GM12891 (cell line): Measurements from ENCODE around the gene MSL1.

Experiments
- PAX5 ChIP-seq: IDR thresholded peaks from 2 replicates; pipeline ENCODE4 v1.6.1; 2011; ENCODE audit warnings: low read length, moderate library complexity, mild to moderate bottlenecking; ENCODE audit not compliant: insufficient read depth, severe bottlenecking
- POLR2A ChIP-seq: IDR thresholded peaks from 2 replicates; pipeline ENCODE4 v1.6.1; 2011; ENCODE audit warnings: low read depth, low read length, control low read depth
- POLR2AphosphoS5 ChIP-seq: IDR thresholded peaks from 2 replicates; pipeline ENCODE4 v1.6.1; 2011; ENCODE audit warnings: low read depth, low read length, control low read depth
- POU2F2 ChIP-seq: IDR thresholded peaks from 2 replicates; pipeline ENCODE4 v1.6.1; 2011; ENCODE audit warnings: low read depth, mild to moderate bottlenecking, control low read depth, low read length, moderate library complexity
- SPI1 ChIP-seq: IDR thresholded peaks from 2 replicates; pipeline ENCODE4 v1.6.1; 2011; ENCODE audit warnings: low read depth, low read length, control low read depth
- TAF1 ChIP-seq: IDR thresholded peaks from 2 replicates; pipeline ENCODE4 v1.6.1; 2011; ENCODE audit warnings: low read depth, low read length, control low read depth

- TF ChIP-seq TAF1, result no peak
- no peak for TF ChIP-seq POLR2A
- no peak for TF ChIP-seq POLR2AphosphoS5
- no peak for TF ChIP-seq PAX5
- no peak for TF ChIP-seq POU2F2
- TF ChIP-seq SPI1, result no peak
Measured at GRCh38 chr17:40087049-40087794, 34.5 kb upstream of the MSL1 start.
